GM12878 (cell line): ENCODE measurements around the gene TMEM14C. TPM values are rescaled to one million over a fixed set of nuclear protein-coding genes. Genes with fewer than 3 reads are reported as not detected.

ENCODE experiments used
- ATAC-seq: fragments of 200-7000 bp; cut with Tn5 transposase; 3 replicates; pipeline ENCODE4 v1.9.1; 2020; ENCODE audit warnings: mild to moderate bottlenecking, moderate library complexity
- BruUV-seq: library from RNA; stranded (reverse); fragments of 400-500 nt; replicated peaks from 2 replicates; lab custom pipeline; 2021; lab: Mats Ljungman, UMichigan
- CTCF ChIA-PET: fragments of 300-600 bp; sonication (Branson Sonifier 250); formaldehyde crosslinking; extraction: SDS; loops from one replicate; lab custom pipeline; 2021; ENCODE audit warnings: inconsistent platforms; lab: Yijun Ruan, JAX
- POLR2A ChIA-PET: fragments of 350-600 bp; formaldehyde crosslinking; extraction: SDS; loops from one replicate; lab custom pipeline; 2021; ENCODE audit warnings: inconsistent platforms; lab: Charles Lee
- RAD21 ChIA-PET: fragments of 300-600 bp; sonication (Branson Sonifier 250); formaldehyde crosslinking; loops from one replicate; lab custom pipeline; 2023; ENCODE audit warnings: antibody characterized with exemption; ENCODE audit not compliant: unreplicated experiment; lab: Charles Lee
- SMC1A ChIA-PET: fragments of 300-600 bp; sonication (Branson Sonifier 250); formaldehyde crosslinking; loops from one replicate; lab custom pipeline; 2023; ENCODE audit not compliant: unreplicated experiment, uncharacterized antibody; lab: Charles Lee
- DNase-seq: peaks from one replicate; pipeline ENCODE4 v3.0.0-alpha.2; 2011; ENCODE audit warnings: low read depth, low spot score
- FAIRE-seq: peaks from 3 replicates; lab custom pipeline; 2011; peaks lifted over from hg19 to GRCh38; lab: Jason Lieb, UNC
- H2AFZ ChIP-seq: 2 replicates; pipeline ENCODE4 v1.6.0; 2011; ENCODE audit warnings: low read depth, low read length, control low read depth; ENCODE audit not compliant: control insufficient read depth
- H3K27ac ChIP-seq: 2 replicates; pipeline ENCODE4 v1.5.1; 2011; ENCODE audit warnings: control low read depth; ENCODE audit not compliant: control insufficient read depth, insufficient read depth
- H3K27me3 ChIP-seq, 2 experiments: replicated peaks in 1 of 2; 2 replicates each; pipeline versions ENCODE4 v1.6.0 to v1.6.1; 2011; ENCODE audit warnings: low read length in 1 of 2; ENCODE audit not compliant: control insufficient read depth in 2 of 2, insufficient read depth in 2 of 2
- H3K36me3 ChIP-seq, 2 experiments: 2 replicates each; pipeline ENCODE4 v1.5.1; 2011; ENCODE audit warnings: low read length in 1 of 2; ENCODE audit not compliant: control insufficient read depth in 2 of 2, insufficient read depth in 2 of 2
- H3K4me1 ChIP-seq: 2 replicates; pipeline ENCODE4 v1.6.1; 2011; ENCODE audit warnings: mild to moderate bottlenecking, low read length, moderate library complexity, mixed read lengths; ENCODE audit not compliant: control insufficient read depth, insufficient read depth
- H3K4me2 ChIP-seq: 2 replicates; pipeline ENCODE4 v1.6.0; 2011; ENCODE audit warnings: control low read depth; ENCODE audit not compliant: control insufficient read depth, insufficient read depth
- H3K4me3 ChIP-seq: fragments of 200-600 bp; sonication (generic); 2 replicates; pipeline ENCODE4 v1.5.1; 2016
- H3K79me2 ChIP-seq: 2 replicates; pipeline ENCODE4 v1.6.0; 2011; ENCODE audit warnings: low read length; ENCODE audit not compliant: control insufficient read depth, insufficient read depth
- H3K9ac ChIP-seq: 2 replicates; pipeline ENCODE4 v1.8.0; 2011; ENCODE audit warnings: low read length, control low read depth, mixed read lengths; ENCODE audit not compliant: control insufficient read depth, insufficient read depth
- H3K9me3 ChIP-seq: replicated peaks from 3 replicates; pipeline ENCODE4 v1.5.1; 2011; ENCODE audit warnings: mild to moderate bottlenecking, low read length; ENCODE audit not compliant: control insufficient read depth, insufficient read depth
- H4K20me1 ChIP-seq: 2 replicates; pipeline ENCODE4 v1.6.0; 2011; ENCODE audit not compliant: control insufficient read depth, insufficient read depth
- ETV6 ChIP-seq, 2 experiments: fragments of 450-650 bp in 1 of 2; IDR thresholded peaks in 1 of 2; conservative IDR thresholded peaks in 1 of 2; 2 replicates each; pipeline ENCODE4 v1.6.1; 2014; ENCODE audit warnings: antibody characterized with exemption in 1 of 2, borderline replicate concordance in 1 of 2, low read depth in 1 of 2, mild to moderate bottlenecking in 1 of 2, moderate library complexity in 1 of 2
- WGBS: methylation state at CpG from one replicate; pipeline ENCODE4 v1.1.6; 2016; ENCODE audit warnings: low lambda C conversion rate; ENCODE audit not compliant: insufficient replicate concordance, insufficient coverage; ENCODE audit errors: missing lambda C conversion rate; 5-methylcytosine and 5-hydroxymethylcytosine counted together
- in situ Hi-C: fragments of 300-500 bp; cut with MboI; formaldehyde crosslinking; loops from 9 replicates; pipeline ENCODE4 v1.14.3; 2018; ENCODE audit warnings: mixed read lengths
- intact Hi-C: fragments of 100-400 bp; cut with micrococcal nuclease; formaldehyde crosslinking; loops from one replicate; pipeline ENCODE4 v1.14.2; 2022; ENCODE audit not compliant: unreplicated experiment
- polyA plus RNA-seq, 11 experiments: library from polyadenylated mRNA; depleted of rRNA in 4 of 11; unstranded in 6 of 11; stranded (reverse) in 5 of 11; fragments of >200 nt; fragmentation: Nextera tagmentation in 4 of 11; fragmentation: Illumina TruSeq in 1 of 11; extraction: Ambion mirVana in 4 of 11; extraction: Trizol in 1 of 11; gene quantifications; 1 replicate in 1 of 11; 2 replicates in 10 of 11; pipeline versions ENCODE4 v1.2.1 to v1.2.3, GENCODE V29; 2011 to 2016; ENCODE audit warnings: inconsistent platforms in 2 of 11, missing spikeins in 2 of 11, low read depth in 1 of 11
- total RNA-seq, 4 experiments: library from RNA; depleted of rRNA in 3 of 4; stranded (reverse); fragments of >200 nt in 3 of 4; fragmentation: Illumina TruSeq in 1 of 4; extraction: Trizol in 1 of 4; gene quantifications; 2 replicates each; pipeline versions ENCODE4 v1.2.1 to v1.2.3, GENCODE V29; 2013 to 2021
- TF ChIP-seq, protein P1 (sequence below): fragments of 450-650 bp; IDR thresholded peaks from 2 replicates; pipeline ENCODE4 v1.6.1; 2016; ENCODE audit warnings: mild to moderate bottlenecking

Gene TMEM14C
- total and polyA plus RNA-seq, 10 of the 15 experiments (the other 5 are each of a cell fraction or from before 2014, with no cell fraction given): 66.0 to 224 (median 134) TPM

DNA sequence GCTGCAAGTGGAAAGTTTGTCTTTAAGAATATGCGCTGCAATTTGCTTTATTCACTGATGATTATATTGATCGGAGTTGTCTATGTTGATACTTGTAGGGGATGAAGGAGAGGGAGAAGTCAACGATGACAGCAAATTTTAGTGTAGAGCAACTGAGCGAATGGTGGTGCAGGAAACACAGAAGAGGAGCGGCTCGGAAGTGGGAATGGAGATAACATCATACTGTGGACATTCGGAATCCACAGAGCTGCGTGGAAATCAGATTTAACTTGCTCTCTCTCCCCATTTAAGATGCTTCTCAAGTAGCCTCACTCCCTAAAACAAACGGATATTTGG, 24.0 kb downstream of the TMEM14C start:
- H3K36me3 ChIP-seq: peaks cover 1 to 5% of the 10 kb centered on the region in 2 experiments; a peak in 2 of 4 replicates
- no peak for FAIRE-seq
- peaks cover 5% of the 10 kb centered on the region; the same call in 1 of the 2 replicates for H3K4me1 ChIP-seq
- WGBS: 71% methylated on average over 9 of the region's 9 CpGs
- H3K27ac ChIP-seq: peak overlapping the region; percentile 66; the same call in 1 of the 2 replicates
- H4K20me1 ChIP-seq: no peaks in the 10 kb centered on the region
- peak overlapping the region; percentile 75 for H3K4me2 ChIP-seq
- SMC1A ChIA-PET: interaction anchor here (0.6 to 4.7 kb wide), 11 partner anchors 9 to 236 kb away, joined by 3 to 46 read pairs (median 4); partner anchors contain the start of genes C6orf52, PAK1IP1 and TMEM14C
- H3K9me3 ChIP-seq: no peaks in the 10 kb centered on the region
- TSS peak; percentile 93 for BruUV-seq
- no peak for TF ChIP-seq ETV6 (conservative IDR thresholded peaks at IDR 0.05 in 1 of 2, IDR thresholded peaks at IDR 0.05 in 1 of 2; ENCODE audit: borderline replicate concordance in 1 of 2, low read depth in 1 of 2)
- TF ChIP-seq, protein P1, sequence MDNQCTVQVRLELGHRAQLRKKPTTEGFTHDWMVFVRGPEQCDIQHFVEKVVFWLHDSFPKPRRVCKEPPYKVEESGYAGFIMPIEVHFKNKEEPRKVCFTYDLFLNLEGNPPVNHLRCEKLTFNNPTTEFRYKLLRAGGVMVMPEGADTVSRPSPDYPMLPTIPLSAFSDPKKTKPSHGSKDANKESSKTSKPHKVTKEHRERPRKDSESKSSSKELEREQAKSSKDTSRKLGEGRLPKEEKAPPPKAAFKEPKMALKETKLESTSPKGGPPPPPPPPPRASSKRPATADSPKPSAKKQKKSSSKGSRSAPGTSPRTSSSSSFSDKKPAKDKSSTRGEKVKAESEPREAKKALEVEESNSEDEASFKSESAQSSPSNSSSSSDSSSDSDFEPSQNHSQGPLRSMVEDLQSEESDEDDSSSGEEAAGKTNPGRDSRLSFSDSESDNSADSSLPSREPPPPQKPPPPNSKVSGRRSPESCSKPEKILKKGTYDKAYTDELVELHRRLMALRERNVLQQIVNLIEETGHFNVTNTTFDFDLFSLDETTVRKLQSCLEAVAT: peak; percentile 79
- ATAC-seq: no peak
- intact Hi-C loops (loop anchor here (1.0 to 5.0 kb wide), 3 partner anchors 24 to 235 kb away; partner anchors contain the start of genes C6orf52, PAK1IP1 and TMEM14C), in situ Hi-C loops (no loop called here)
- no peaks in the 10 kb centered on the region for H3K27me3 ChIP-seq
- DNase-seq: no peak
- POLR2A ChIA-PET: interaction anchor here (0.6 to 3.3 kb wide), 6 partner anchors 18 to 247 kb away, joined by 3 to 32 read pairs (median 6); partner anchors contain the start of genes C6orf52, PAK1IP1 and TMEM14C
- peaks cover 29% of the 10 kb centered on the region for H3K79me2 ChIP-seq
- peak overlapping the region; percentile 61 for H2AFZ ChIP-seq
- RAD21 ChIA-PET: interaction anchor here (1.3 to 2.5 kb wide), 7 partner anchors 23 to 268 kb away, joined by 4 to 12 read pairs (median 7); partner anchors contain the start of genes C6orf52, PAK1IP1 and TMEM14C
- H3K4me3 ChIP-seq: peak overlapping the region; percentile 72
- CTCF ChIA-PET: interaction anchor here (1.1 to 2.2 kb wide), 6 partner anchors 9 to 52 kb away, joined by 3 to 11 read pairs (median 6); partner anchors contain the start of genes C6orf52, PAK1IP1 and TMEM14C
- peak overlapping the region; percentile 75 for H3K9ac ChIP-seq
